MM.1S (cell line): ENCODE data around the gene NPSR1.

ENCODE experiments used
- EZH2 ChIP-seq: fragments of 300-600 bp; sonication (generic); optimal IDR thresholded peaks from 2 replicates; pipeline ENCODE3; 2017; ENCODE audit warnings: low read depth, mild to moderate bottlenecking, antibody characterized with exemption, low read length, mixed read lengths
- TF ChIP-seq, protein P1 (sequence below): fragments of 300-600 bp; sonication (generic); IDR thresholded peaks from 2 replicates; pipeline ENCODE4 v1.5.1; 2016; ENCODE audit warnings: antibody characterized with exemption, low read length, mixed read lengths

DNA sequence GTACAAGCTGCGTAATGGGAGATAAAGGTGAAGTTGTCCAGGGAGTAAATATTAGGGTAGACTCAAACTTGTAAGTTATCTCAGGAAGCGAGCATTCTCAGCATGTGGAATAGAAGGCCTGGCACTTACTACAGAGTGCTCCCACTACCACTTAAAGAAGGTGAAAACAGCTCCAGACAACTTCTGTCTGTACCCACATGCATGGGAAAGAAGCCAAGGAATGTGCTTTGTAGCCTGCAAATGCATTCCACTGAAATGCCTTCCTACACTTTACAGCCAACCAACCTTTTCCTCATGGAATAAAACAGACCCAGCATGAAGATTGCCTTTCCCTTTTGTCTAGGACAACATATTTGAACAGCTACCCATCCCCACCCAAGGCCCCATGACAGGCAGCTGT is 45.4 kb upstream of the NPSR1 start:
- TF ChIP-seq, protein P1, sequence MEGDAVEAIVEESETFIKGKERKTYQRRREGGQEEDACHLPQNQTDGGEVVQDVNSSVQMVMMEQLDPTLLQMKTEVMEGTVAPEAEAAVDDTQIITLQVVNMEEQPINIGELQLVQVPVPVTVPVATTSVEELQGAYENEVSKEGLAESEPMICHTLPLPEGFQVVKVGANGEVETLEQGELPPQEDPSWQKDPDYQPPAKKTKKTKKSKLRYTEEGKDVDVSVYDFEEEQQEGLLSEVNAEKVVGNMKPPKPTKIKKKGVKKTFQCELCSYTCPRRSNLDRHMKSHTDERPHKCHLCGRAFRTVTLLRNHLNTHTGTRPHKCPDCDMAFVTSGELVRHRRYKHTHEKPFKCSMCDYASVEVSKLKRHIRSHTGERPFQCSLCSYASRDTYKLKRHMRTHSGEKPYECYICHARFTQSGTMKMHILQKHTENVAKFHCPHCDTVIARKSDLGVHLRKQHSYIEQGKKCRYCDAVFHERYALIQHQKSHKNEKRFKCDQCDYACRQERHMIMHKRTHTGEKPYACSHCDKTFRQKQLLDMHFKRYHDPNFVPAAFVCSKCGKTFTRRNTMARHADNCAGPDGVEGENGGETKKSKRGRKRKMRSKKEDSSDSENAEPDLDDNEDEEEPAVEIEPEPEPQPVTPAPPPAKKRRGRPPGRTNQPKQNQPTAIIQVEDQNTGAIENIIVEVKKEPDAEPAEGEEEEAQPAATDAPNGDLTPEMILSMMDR = no peak
- no peak for TF ChIP-seq EZH2
